HEK293 (cell line): ENCODE data around the gene NEK8.
A peak's percentile ranks its signal among the peaks of the same experiment; 100 is the strongest.

ENCODE experiments used
- CTCF ChIA-PET: fragments of 350-600 bp; formaldehyde crosslinking; extraction: SDS; loops from one replicate; lab custom pipeline; 2021; ENCODE audit warnings: antibody characterized with exemption; lab: Yijun Ruan, JAX
- POLR2A ChIA-PET: fragments of 300-600 bp; formaldehyde crosslinking; extraction: SDS; loops from one replicate; lab custom pipeline; 2020; ENCODE audit warnings: antibody characterized with exemption, inconsistent platforms; lab: Yijun Ruan, JAX
- H3K27ac ChIP-seq: fragments of 200-500 bp; sonication (Bioruptor generic); 2 replicates; pipeline ENCODE4 v1.5.1; 2014; ENCODE audit warnings: low read depth, low read length, control low read depth, inconsistent platforms; ENCODE audit errors: extremely low read depth
- H3K36me3 ChIP-seq, 2 experiments: fragments of 200-500 bp in 1 of 2; sonication (Bioruptor generic) in 1 of 2; 1 replicate in 1 of 2; 2 replicates in 1 of 2; pipeline ENCODE4 v1.5.1; 2014 to 2017; ENCODE audit warnings: inconsistent platforms in 2 of 2, low read length in 2 of 2; ENCODE audit not compliant: control insufficient read depth in 2 of 2, insufficient read depth in 1 of 2
- H3K4me1 ChIP-seq: fragments of 200-500 bp; sonication (Bioruptor generic); 2 replicates; pipeline ENCODE4 v1.5.1; 2014; ENCODE audit warnings: mild to moderate bottlenecking, low read length, inconsistent platforms; ENCODE audit not compliant: control insufficient read depth, insufficient read depth
- H3K4me3 ChIP-seq: 2 replicates; pipeline ENCODE4 v1.5.1; 2011; ENCODE audit warnings: low read depth, mild to moderate bottlenecking, control low read depth, low read length, moderate library complexity
- H3K9me3 ChIP-seq: fragments of 200-500 bp; sonication (Bioruptor generic); 2 replicates; pipeline ENCODE4 v1.5.1; 2014; ENCODE audit warnings: low read depth, low read length, inconsistent platforms; ENCODE audit not compliant: control insufficient read depth, insufficient read depth
- KLF8 ChIP-seq: fragments of 450-650 bp; formaldehyde crosslinking; IDR thresholded peaks from 2 replicates; pipeline ENCODE4 v1.5.1; 2016; ENCODE audit warnings: missing biosample characterization, missing genetic modification characterization
- KLF9 ChIP-seq: fragments of 450-650 bp; formaldehyde crosslinking; IDR thresholded peaks from 2 replicates; pipeline ENCODE4 v1.5.1; 2016; ENCODE audit warnings: missing biosample characterization, missing genetic modification characterization, low read depth
- OVOL3 ChIP-seq: fragments of 450-650 bp; formaldehyde crosslinking; IDR thresholded peaks from 2 replicates; pipeline ENCODE4 v1.5.1; 2016; ENCODE audit warnings: missing biosample characterization, missing genetic modification characterization
- RBAK ChIP-seq: fragments of 450-650 bp; formaldehyde crosslinking; IDR thresholded peaks from 2 replicates; pipeline ENCODE4 v1.5.1; 2016; ENCODE audit warnings: missing biosample characterization, missing genetic modification characterization
- SP7 ChIP-seq: fragments of 450-650 bp; formaldehyde crosslinking; IDR thresholded peaks from 2 replicates; pipeline ENCODE4 v1.5.1; 2016; ENCODE audit warnings: missing biosample characterization, missing genetic modification characterization
- TRIM28 ChIP-seq: IDR thresholded peaks from 2 replicates; pipeline ENCODE4 v1.6.1; 2011; ENCODE audit warnings: low read length, control low read depth, borderline replicate concordance
- YY1 ChIP-seq: fragments of 450-650 bp; formaldehyde crosslinking; IDR thresholded peaks from 2 replicates; pipeline ENCODE4 v1.5.1; 2018; ENCODE audit warnings: missing biosample characterization, missing genetic modification characterization
- ZBTB17 ChIP-seq: fragments of 450-650 bp; formaldehyde crosslinking; IDR thresholded peaks from 2 replicates; pipeline ENCODE4 v1.5.1; 2016; ENCODE audit warnings: missing biosample characterization, missing genetic modification characterization
- ZFP3 ChIP-seq: fragments of 450-650 bp; formaldehyde crosslinking; IDR thresholded peaks from 2 replicates; pipeline ENCODE4 v1.5.1; 2016; ENCODE audit warnings: low read depth, missing biosample characterization, missing genetic modification characterization
- ZNF248 ChIP-seq: fragments of 450-650 bp; formaldehyde crosslinking; IDR thresholded peaks from 2 replicates; pipeline ENCODE4 v1.5.1; 2017; ENCODE audit warnings: missing biosample characterization, missing genetic modification characterization
- ZNF426 ChIP-seq: fragments of 450-650 bp; formaldehyde crosslinking; IDR thresholded peaks from 2 replicates; pipeline ENCODE4 v1.5.1; 2017; ENCODE audit warnings: missing biosample characterization, missing genetic modification characterization, mild to moderate bottlenecking, inconsistent platforms, moderate library complexity
- ZNF600 ChIP-seq: fragments of 450-650 bp; formaldehyde crosslinking; IDR thresholded peaks from 2 replicates; pipeline ENCODE4 v1.5.1; 2016; ENCODE audit warnings: missing biosample characterization, missing genetic modification characterization
- ZNF624 ChIP-seq: fragments of 450-650 bp; formaldehyde crosslinking; IDR thresholded peaks from 2 replicates; pipeline ENCODE4 v1.5.1; 2017; ENCODE audit warnings: missing biosample characterization, missing genetic modification characterization
- ZNF658 ChIP-seq: fragments of 450-650 bp; formaldehyde crosslinking; IDR thresholded peaks from 2 replicates; pipeline ENCODE4; 2016; ENCODE audit warnings: missing biosample characterization, missing genetic modification characterization
- ZNF660 ChIP-seq: fragments of 450-650 bp; IDR thresholded peaks from 2 replicates; pipeline ENCODE4 v1.5.1; 2018; ENCODE audit warnings: missing biosample characterization, mild to moderate bottlenecking, missing genetic modification characterization
- ZNF747 ChIP-seq: fragments of 450-650 bp; formaldehyde crosslinking; IDR thresholded peaks from 2 replicates; pipeline ENCODE4 v1.5.1; 2016; ENCODE audit warnings: missing biosample characterization, missing genetic modification characterization
- TF ChIP-seq, protein P1 (sequence below): fragments of 450-650 bp; IDR thresholded peaks from 2 replicates; pipeline ENCODE4 v1.5.1; 2018; ENCODE audit warnings: missing biosample characterization, mild to moderate bottlenecking, missing genetic modification characterization
- TF ChIP-seq, protein P2 (sequence below): fragments of 450-650 bp; formaldehyde crosslinking; IDR thresholded peaks from 2 replicates; pipeline ENCODE4 v1.5.1; 2017; ENCODE audit warnings: missing biosample characterization, missing genetic modification characterization
- TF ChIP-seq, protein P3 (sequence below): fragments of 450-650 bp; formaldehyde crosslinking; IDR thresholded peaks from 2 replicates; pipeline ENCODE4 v1.5.1; 2016; ENCODE audit warnings: missing biosample characterization, missing genetic modification characterization
- TF ChIP-seq, protein P4 (sequence below): fragments of 450-650 bp; formaldehyde crosslinking; IDR thresholded peaks from 2 replicates; pipeline ENCODE4 v1.5.1; 2016; ENCODE audit warnings: missing biosample characterization, missing genetic modification characterization
- TF ChIP-seq, protein P5 (sequence below): fragments of 450-650 bp; formaldehyde crosslinking; IDR thresholded peaks from 2 replicates; pipeline ENCODE4 v1.5.1; 2016; ENCODE audit warnings: missing biosample characterization, missing genetic modification characterization
- TF ChIP-seq, protein P6 (sequence below): fragments of 450-650 bp; formaldehyde crosslinking; IDR thresholded peaks from 2 replicates; pipeline ENCODE4 v1.5.1; 2017; ENCODE audit warnings: missing biosample characterization, missing genetic modification characterization

The NEK8 gene

DNA sequence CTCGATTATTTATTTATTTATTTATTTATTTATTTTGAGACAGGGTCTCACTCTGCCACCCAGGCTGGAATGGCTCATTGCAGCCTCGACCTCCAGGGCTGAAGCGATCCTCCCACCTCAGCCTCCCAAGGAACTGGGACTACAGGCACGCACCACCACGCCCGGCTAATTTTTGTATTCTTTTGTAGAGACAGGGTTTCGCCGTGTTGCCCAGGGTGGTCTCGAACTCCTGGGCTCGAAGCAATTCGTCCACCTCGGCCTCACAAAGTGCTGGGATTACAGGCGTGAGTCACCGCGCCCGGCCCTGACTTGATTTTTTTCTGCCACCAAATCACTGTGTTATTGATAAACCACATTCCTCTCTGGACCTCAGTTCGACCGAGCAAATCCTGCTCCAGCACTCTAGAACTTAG lies 9.6 kb upstream of the NEK8 start (continued):
- TF ChIP-seq ZNF248 (tag by site-specific recombination) = no peak
- TF ChIP-seq OVOL3 (tag by site-specific recombination) = no peak
- no peak for TF ChIP-seq ZNF426 (tag by site-specific recombination)
- 0 out of 2 replicates have a peak, but pooled peaks have one; percentile 30 for TF ChIP-seq ZNF624 (tag by site-specific recombination)
- TF ChIP-seq ZNF660 (tag by site-specific recombination) = 0 out of 2 replicates have a peak, but pooled peaks have one; percentile 23
- TF ChIP-seq SP7 (tag by site-specific recombination) = peak; percentile 30; the same call in 1 of the 2 replicates
- TF ChIP-seq, protein P1, sequence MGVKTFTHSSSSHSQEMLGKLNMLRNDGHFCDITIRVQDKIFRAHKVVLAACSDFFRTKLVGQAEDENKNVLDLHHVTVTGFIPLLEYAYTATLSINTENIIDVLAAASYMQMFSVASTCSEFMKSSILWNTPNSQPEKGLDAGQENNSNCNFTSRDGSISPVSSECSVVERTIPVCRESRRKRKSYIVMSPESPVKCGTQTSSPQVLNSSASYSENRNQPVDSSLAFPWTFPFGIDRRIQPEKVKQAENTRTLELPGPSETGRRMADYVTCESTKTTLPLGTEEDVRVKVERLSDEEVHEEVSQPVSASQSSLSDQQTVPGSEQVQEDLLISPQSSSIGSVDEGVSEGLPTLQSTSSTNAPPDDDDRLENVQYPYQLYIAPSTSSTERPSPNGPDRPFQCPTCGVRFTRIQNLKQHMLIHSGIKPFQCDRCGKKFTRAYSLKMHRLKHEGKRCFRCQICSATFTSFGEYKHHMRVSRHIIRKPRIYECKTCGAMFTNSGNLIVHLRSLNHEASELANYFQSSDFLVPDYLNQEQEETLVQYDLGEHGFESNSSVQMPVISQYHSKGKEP = no peak
- TF ChIP-seq, protein P2, sequence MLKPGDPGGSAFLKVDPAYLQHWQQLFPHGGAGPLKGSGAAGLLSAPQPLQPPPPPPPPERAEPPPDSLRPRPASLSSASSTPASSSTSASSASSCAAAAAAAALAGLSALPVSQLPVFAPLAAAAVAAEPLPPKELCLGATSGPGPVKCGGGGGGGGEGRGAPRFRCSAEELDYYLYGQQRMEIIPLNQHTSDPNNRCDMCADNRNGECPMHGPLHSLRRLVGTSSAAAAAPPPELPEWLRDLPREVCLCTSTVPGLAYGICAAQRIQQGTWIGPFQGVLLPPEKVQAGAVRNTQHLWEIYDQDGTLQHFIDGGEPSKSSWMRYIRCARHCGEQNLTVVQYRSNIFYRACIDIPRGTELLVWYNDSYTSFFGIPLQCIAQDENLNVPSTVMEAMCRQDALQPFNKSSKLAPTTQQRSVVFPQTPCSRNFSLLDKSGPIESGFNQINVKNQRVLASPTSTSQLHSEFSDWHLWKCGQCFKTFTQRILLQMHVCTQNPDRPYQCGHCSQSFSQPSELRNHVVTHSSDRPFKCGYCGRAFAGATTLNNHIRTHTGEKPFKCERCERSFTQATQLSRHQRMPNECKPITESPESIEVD (tag by site-specific recombination) = no peak
- 0 out of 2 replicates have a peak, but pooled peaks have one; percentile 15 for TF ChIP-seq KLF9 (tag by site-specific recombination)
- no peak for TF ChIP-seq TRIM28
- 0 out of 2 replicates have a peak, but pooled peaks have one; percentile 79 for TF ChIP-seq ZNF600 (tag by site-specific recombination)
- TF ChIP-seq, protein P3, sequence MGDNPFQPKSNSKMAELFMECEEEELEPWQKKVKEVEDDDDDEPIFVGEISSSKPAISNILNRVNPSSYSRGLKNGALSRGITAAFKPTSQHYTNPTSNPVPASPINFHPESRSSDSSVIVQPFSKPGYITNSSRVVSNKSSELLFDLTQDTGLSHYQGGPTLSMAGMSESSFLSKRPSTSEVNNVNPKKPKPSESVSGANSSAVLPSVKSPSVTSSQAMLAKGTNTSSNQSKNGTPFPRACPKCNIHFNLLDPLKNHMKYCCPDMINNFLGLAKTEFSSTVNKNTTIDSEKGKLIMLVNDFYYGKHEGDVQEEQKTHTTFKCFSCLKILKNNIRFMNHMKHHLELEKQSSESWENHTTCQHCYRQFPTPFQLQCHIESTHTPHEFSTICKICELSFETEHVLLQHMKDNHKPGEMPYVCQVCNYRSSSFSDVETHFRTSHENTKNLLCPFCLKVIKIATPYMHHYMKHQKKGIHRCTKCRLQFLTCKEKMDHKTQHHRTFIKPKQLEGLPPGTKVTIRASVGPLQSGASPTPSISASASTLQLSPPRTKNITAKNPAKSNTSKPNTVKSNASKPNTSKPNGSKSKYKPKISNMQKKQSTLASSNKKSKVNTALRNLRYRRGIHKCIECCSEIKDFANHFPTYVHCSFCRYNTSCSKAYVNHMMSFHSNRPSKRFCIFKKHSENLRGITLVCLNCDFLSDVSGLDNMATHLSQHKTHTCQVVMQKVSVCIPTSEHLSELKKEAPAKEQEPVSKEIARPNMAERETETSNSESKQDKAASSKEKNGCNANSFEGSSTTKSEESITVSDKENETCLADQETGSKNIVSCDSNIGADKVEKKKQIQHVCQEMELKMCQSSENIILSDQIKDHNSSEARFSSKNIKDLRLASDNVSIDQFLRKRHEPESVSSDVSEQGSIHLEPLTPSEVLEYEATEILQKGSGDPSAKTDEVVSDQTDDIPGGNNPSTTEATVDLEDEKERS (tag by site-specific recombination) = 0 out of 2 replicates have a peak, but pooled peaks have one; percentile 17
- no peak for TF ChIP-seq RBAK (tag by site-specific recombination)
- TF ChIP-seq KLF8 (tag by site-specific recombination) = peak; percentile 37; the same call in 1 of the 2 replicates

DNA sequence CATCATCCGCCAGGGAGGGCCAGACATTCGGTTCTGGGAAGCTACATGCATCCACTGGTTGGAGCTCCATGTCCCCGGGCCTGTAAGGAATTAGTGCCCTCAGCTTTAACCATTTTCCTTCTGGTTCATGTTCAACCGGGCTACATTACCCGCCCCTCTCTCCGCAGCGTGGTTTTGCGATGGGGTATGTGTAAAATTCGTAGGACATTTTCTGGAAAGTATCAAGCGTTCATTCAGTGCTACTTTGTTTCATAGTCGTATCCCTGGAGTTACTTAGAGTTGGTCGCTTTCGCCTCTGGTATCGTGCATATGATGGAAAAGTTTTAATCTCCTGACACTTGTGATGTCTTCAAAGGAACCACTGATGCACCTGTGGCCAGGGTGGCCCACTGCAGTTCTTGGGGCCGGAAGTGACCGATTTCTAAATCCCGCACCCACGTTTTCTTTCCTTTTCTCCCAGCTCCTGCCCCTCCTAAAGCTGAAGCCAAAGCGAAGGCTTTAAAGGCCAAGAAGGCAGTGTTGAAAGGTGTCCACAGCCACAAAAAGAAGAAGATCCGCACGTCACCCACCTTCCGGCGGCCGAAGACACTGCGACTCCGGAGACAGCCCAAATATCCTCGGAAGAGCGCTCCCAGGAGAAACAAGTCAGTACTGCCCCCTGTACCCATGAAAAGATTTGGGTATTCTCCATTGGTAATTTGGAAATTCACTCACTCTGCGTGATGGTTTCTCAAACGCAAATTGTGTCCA lies 8.2 kb upstream of the NEK8 start:
- ChIA-PET POLR2A (interaction anchor here (0.6 to 4.3 kb wide), 29 partner anchors 8 to 872 kb away, joined by 3 to 190 read pairs (median 5); partner anchors contain the start of genes ANKRD13B, BLTP2, FAM222B and FLOT2), CTCF (interaction anchor here (0.6 to 13.6 kb wide), 7 partner anchors 26 to 396 kb away, joined by 3 to 445 read pairs (median 3); partner anchors contain the start of genes BLTP2 and TRAF4)
- peaks cover 21% of the 10 kb centered on the region for H3K4me1 ChIP-seq
- peak overlapping the region; percentile 92 for H3K4me3 ChIP-seq
- peaks cover 26 to 66% of the 10 kb centered on the region in 2 experiments for H3K36me3 ChIP-seq
- H3K27ac ChIP-seq = peak overlapping the region; percentile 90
- H3K9me3 ChIP-seq = no peaks in the 10 kb centered on the region
- TF ChIP-seq ZNF624 (tag by site-specific recombination) (no peak), YY1 (tag by site-specific recombination) (no peak), ZNF747 (tag by site-specific recombination) (no peak), ZNF658 (tag by site-specific recombination) (no peak), ZBTB17 (tag by site-specific recombination) (no peak), ZFP3 (tag by site-specific recombination) (no peak), ZNF426 (tag by site-specific recombination) (no peak)
- TF ChIP-seq, protein P4, sequence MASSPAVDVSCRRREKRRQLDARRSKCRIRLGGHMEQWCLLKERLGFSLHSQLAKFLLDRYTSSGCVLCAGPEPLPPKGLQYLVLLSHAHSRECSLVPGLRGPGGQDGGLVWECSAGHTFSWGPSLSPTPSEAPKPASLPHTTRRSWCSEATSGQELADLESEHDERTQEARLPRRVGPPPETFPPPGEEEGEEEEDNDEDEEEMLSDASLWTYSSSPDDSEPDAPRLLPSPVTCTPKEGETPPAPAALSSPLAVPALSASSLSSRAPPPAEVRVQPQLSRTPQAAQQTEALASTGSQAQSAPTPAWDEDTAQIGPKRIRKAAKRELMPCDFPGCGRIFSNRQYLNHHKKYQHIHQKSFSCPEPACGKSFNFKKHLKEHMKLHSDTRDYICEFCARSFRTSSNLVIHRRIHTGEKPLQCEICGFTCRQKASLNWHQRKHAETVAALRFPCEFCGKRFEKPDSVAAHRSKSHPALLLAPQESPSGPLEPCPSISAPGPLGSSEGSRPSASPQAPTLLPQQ (tag by site-specific recombination) = no peak
- TF ChIP-seq, protein P5, sequence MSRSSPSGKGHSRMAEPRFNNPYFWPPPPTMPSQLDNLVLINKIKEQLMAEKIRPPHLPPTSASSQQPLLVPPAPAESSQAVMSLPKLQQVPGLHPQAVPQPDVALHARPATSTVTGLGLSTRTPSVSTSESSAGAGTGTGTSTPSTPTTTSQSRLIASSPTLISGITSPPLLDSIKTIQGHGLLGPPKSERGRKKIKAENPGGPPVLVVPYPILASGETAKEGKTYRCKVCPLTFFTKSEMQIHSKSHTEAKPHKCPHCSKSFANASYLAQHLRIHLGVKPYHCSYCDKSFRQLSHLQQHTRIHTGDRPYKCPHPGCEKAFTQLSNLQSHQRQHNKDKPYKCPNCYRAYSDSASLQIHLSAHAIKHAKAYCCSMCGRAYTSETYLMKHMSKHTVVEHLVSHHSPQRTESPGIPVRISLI = no peak
- TF ChIP-seq, protein P6, sequence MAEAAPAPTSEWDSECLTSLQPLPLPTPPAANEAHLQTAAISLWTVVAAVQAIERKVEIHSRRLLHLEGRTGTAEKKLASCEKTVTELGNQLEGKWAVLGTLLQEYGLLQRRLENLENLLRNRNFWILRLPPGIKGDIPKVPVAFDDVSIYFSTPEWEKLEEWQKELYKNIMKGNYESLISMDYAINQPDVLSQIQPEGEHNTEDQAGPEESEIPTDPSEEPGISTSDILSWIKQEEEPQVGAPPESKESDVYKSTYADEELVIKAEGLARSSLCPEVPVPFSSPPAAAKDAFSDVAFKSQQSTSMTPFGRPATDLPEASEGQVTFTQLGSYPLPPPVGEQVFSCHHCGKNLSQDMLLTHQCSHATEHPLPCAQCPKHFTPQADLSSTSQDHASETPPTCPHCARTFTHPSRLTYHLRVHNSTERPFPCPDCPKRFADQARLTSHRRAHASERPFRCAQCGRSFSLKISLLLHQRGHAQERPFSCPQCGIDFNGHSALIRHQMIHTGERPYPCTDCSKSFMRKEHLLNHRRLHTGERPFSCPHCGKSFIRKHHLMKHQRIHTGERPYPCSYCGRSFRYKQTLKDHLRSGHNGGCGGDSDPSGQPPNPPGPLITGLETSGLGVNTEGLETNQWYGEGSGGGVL (tag by site-specific recombination) = no peak
